OCI-LY1 (cell line): ENCODE results near the gene CROCC.

Experiments
- H2AFZ ChIP-seq: fragments of 200-600 bp; sonication (generic), shearing (Covaris generic); 2 replicates; pipeline ENCODE4 v1.6.0; 2014; ENCODE audit warnings: antibody characterized with exemption, mild to moderate bottlenecking, low read length
- H3F3A ChIP-seq: fragments of 200-600 bp; sonication (generic), shearing (Covaris generic); 2 replicates; pipeline ENCODE4 v1.6.0; 2014; ENCODE audit warnings: mild to moderate bottlenecking, antibody characterized with exemption, low read length, moderate library complexity; ENCODE audit not compliant: insufficient read depth
- H3K27ac ChIP-seq: fragments of 200-600 bp; sonication (generic); 2 replicates; pipeline ENCODE4 v1.5.1; 2014; ENCODE audit warnings: low read length, mixed run types, mild to moderate bottlenecking, low read depth; ENCODE audit not compliant: poor library complexity, severe bottlenecking
- H3K27me3 ChIP-seq: fragments of 200-600 bp; sonication (generic); 2 replicates; pipeline ENCODE4 v1.6.0; 2014; ENCODE audit warnings: antibody characterized with exemption, mild to moderate bottlenecking, low read length, moderate library complexity; ENCODE audit not compliant: insufficient read depth
- H3K36me3 ChIP-seq: fragments of 200-600 bp; sonication (generic); 2 replicates; pipeline ENCODE4 v1.6.1; 2014; ENCODE audit warnings: mild to moderate bottlenecking, antibody characterized with exemption, low read length, moderate library complexity, mixed read lengths; ENCODE audit not compliant: insufficient read depth
- H3K4me1 ChIP-seq: fragments of 200-600 bp; sonication (generic); 2 replicates; pipeline ENCODE4 v1.5.1; 2014; ENCODE audit warnings: mild to moderate bottlenecking, low read length, moderate library complexity; ENCODE audit not compliant: insufficient read depth, severe bottlenecking
- H3K4me2 ChIP-seq: fragments of 200-600 bp; sonication (generic), shearing (Covaris generic); 2 replicates; pipeline ENCODE4 v1.6.1; 2014; ENCODE audit warnings: low read length
- H3K4me3 ChIP-seq: fragments of 200-600 bp; sonication (generic); 2 replicates; pipeline ENCODE4 v1.5.1; 2014; ENCODE audit warnings: low read length, low read depth, mild to moderate bottlenecking, mixed read lengths; ENCODE audit not compliant: poor library complexity, severe bottlenecking
- H3K79me2 ChIP-seq: fragments of 200-600 bp; shearing (Covaris generic); 2 replicates; pipeline ENCODE4 v1.6.1; 2016; ENCODE audit warnings: mixed run types, low read length, mixed read lengths; ENCODE audit not compliant: insufficient read depth
- H3K9ac ChIP-seq: fragments of 200-600 bp; sonication (generic), shearing (Covaris generic); 2 replicates; pipeline ENCODE4 v1.6.1; 2014; ENCODE audit warnings: mild to moderate bottlenecking, low read length, mixed read lengths
- H3K9me2 ChIP-seq: fragments of 200-600 bp; sonication (generic), shearing (Covaris generic); 2 replicates; pipeline ENCODE4 v1.6.1; 2014; ENCODE audit warnings: low read depth, mild to moderate bottlenecking, low read length, mixed read lengths
- H3K9me3 ChIP-seq: fragments of 200-600 bp; shearing (Covaris generic); 2 replicates; pipeline ENCODE4 v1.6.1; 2014; ENCODE audit warnings: low read length, mixed read lengths
- H4K20me1 ChIP-seq: fragments of 200-600 bp; sonication (generic), shearing (Covaris generic); 2 replicates; pipeline ENCODE4 v1.6.0; 2016; ENCODE audit warnings: mild to moderate bottlenecking, low read length; ENCODE audit not compliant: insufficient read depth
- EZH2 ChIP-seq: fragments of 200-600 bp; sonication (generic), shearing (Covaris generic); IDR thresholded peaks from 2 replicates; pipeline ENCODE4 v1.8.0; 2017; ENCODE audit warnings: borderline replicate concordance, mixed run types, mild to moderate bottlenecking, antibody characterized with exemption, low read length, moderate library complexity, mixed read lengths
- TF ChIP-seq, protein P1 (sequence below): fragments of 200-600 bp; sonication (generic), shearing (Covaris generic); IDR thresholded peaks from 2 replicates; pipeline ENCODE4 v1.5.1; 2017; ENCODE audit warnings: mild to moderate bottlenecking, antibody characterized with exemption, low read length, moderate library complexity, mixed read lengths

CROCC gene

GRCh38 chr1:17020502-17020901 lies 98.8 kb downstream of the CROCC start:
- Histone ChIP-seq H3K36me3 (peaks cover 79% of the 10 kb centered on the region), H3K27ac (no peak overlapping the region), H3K4me3 (no peak overlapping the region), H3K9me3 (no peaks in the 10 kb centered on the region), H2AFZ (no peak overlapping the region), H3F3A (no peaks in the 10 kb centered on the region), H4K20me1 (no peaks in the 10 kb centered on the region), H3K9me2 (no peaks in the 10 kb centered on the region), H3K9ac (no peak overlapping the region), H3K4me1 (no peaks in the 10 kb centered on the region), H3K27me3 (no peaks in the 10 kb centered on the region), H3K79me2 (no peaks in the 10 kb centered on the region), H3K4me2 (no peak overlapping the region)
- TF ChIP-seq, protein P1, sequence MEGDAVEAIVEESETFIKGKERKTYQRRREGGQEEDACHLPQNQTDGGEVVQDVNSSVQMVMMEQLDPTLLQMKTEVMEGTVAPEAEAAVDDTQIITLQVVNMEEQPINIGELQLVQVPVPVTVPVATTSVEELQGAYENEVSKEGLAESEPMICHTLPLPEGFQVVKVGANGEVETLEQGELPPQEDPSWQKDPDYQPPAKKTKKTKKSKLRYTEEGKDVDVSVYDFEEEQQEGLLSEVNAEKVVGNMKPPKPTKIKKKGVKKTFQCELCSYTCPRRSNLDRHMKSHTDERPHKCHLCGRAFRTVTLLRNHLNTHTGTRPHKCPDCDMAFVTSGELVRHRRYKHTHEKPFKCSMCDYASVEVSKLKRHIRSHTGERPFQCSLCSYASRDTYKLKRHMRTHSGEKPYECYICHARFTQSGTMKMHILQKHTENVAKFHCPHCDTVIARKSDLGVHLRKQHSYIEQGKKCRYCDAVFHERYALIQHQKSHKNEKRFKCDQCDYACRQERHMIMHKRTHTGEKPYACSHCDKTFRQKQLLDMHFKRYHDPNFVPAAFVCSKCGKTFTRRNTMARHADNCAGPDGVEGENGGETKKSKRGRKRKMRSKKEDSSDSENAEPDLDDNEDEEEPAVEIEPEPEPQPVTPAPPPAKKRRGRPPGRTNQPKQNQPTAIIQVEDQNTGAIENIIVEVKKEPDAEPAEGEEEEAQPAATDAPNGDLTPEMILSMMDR, result no peak
- no peak for TF ChIP-seq EZH2

DNA sequence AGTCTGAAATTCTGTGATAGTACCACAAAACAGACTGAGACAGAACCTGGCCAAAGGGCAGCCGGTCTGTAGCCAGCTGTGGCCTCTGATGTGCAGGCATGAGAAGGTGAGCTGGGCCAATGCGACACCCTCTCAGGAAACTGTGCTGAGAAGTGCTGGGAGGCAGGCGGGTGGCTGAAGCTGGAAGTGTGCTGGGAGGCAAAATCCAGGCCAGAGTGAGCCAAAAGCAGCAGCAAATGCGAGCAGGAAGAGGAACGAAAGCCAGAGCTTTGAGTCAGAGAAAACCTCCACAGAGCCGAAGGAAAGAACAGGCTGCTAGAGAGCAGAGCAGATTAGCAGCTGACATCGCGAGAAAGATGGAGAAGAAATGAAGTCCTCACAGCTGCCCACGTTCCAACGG lies 100.2 kb downstream of the CROCC start:
- Histone ChIP-seq H3K36me3 (peaks cover 92% of the 10 kb centered on the region), H3K4me3 (no peak overlapping the region), H3K79me2 (no peaks in the 10 kb centered on the region), H3K4me1 (no peaks in the 10 kb centered on the region), H4K20me1 (no peaks in the 10 kb centered on the region), H3K9me3 (no peaks in the 10 kb centered on the region), H3F3A (no peaks in the 10 kb centered on the region), H3K9me2 (no peaks in the 10 kb centered on the region), H3K27me3 (no peaks in the 10 kb centered on the region), H3K4me2 (no peak overlapping the region), H3K27ac (no peak overlapping the region), H3K9ac (no peak overlapping the region), H2AFZ (no peak overlapping the region)
- TF ChIP-seq EZH2, result no peak
- TF ChIP-seq, protein P1, result no peak
